RCC 7860 (cell line): ENCODE data around the gene EIF3K.

Source experiments
- DNase-seq: peaks from one replicate; pipeline ENCODE4 v3.0.0-alpha.2; 2015; ENCODE audit warnings: low spot score
- FAIRE-seq: peaks from 2 replicates; lab custom pipeline; 2012; peaks lifted over from hg19 to GRCh38; lab: Jason Lieb, UNC

The EIF3K gene

GRCh38 chr19:38648769-38649304 lies 29.8 kb downstream of the EIF3K start:
- DNase-seq (no peak), FAIRE-seq (no peak)

- FAIRE-seq = no peak
- no peak for DNase-seq
Observed at GRCh38 chr19:38649305-38650171, 30.6 kb downstream of the EIF3K start.

- no peak for FAIRE-seq
- DNase-seq = no peak
Observed at GRCh38 chr19:38650172-38650775, 31.3 kb downstream of the EIF3K start.

GRCh38 chr19:38650911-38651584 lies 32.1 kb downstream of the EIF3K start:
- FAIRE-seq (peak; percentile 70), DNase-seq (peak; percentile 67)

- DNase-seq (no peak), FAIRE-seq (no peak)
Observed at GRCh38 chr19:38653028-38653571, 34.1 kb downstream of the EIF3K start.

GRCh38 chr19:38654628-38655055 lies 35.7 kb downstream of the EIF3K start:
- DNase-seq = no peak
- no peak for FAIRE-seq

- DNase-seq (no peak), FAIRE-seq (no peak)
Observed at GRCh38 chr19:38655148-38655824, 36.3 kb downstream of the EIF3K start.

- DNase-seq (peak; percentile 42), FAIRE-seq (peak; percentile 20)
Observed at GRCh38 chr19:38656171-38656981, 37.4 kb downstream of the EIF3K start.

GRCh38 chr19:38657633-38658222 lies 38.7 kb downstream of the EIF3K start:
- peak; percentile 98 for DNase-seq
- peak; percentile 71 for FAIRE-seq

GRCh38 chr19:38658462-38659306 lies 39.7 kb downstream of the EIF3K start:
- DNase-seq (peak; percentile 98), FAIRE-seq (peak; percentile 98)

GRCh38 chr19:38660724-38661123 lies 41.7 kb downstream of the EIF3K start:
- FAIRE-seq = no peak
- no peak for DNase-seq

GRCh38 chr19:38661136-38661535 lies 42.1 kb downstream of the EIF3K start:
- DNase-seq (no peak), FAIRE-seq (no peak)

- DNase-seq (no peak), FAIRE-seq (no peak)
Observed at GRCh38 chr19:38661996-38662395, 43.0 kb downstream of the EIF3K start.

GRCh38 chr19:38662537-38663155 lies 43.7 kb downstream of the EIF3K start:
- FAIRE-seq (no peak), DNase-seq (no peak)

GRCh38 chr19:38663156-38663651 lies 44.2 kb downstream of the EIF3K start:
- DNase-seq = no peak
- no peak for FAIRE-seq

GRCh38 chr19:38663957-38664502 lies 45.0 kb downstream of the EIF3K start:
- DNase-seq = no peak
- FAIRE-seq = no peak

- DNase-seq = no peak
- FAIRE-seq = no peak
Observed at GRCh38 chr19:38664503-38665211, 45.7 kb downstream of the EIF3K start.
